Activated T-helper 2 cell treated with anti-CD3 and anti-CD28 coated beads, Interferon-gamma antibody, Interleukin-2, Interleukin-4, amounts not matched to agents 10 μg/mL and 5 μg/mL and 100 μg/mL, durations not matched to agents 14 hours and 24 hours and 36 hours (primary cell): Measurements from ENCODE around the gene CDHR1. TPM values are rescaled to one million over a fixed set of nuclear protein-coding genes. Genes with fewer than 3 reads are reported as not detected.

ENCODE experiments used
- DNase-seq: peaks from one replicate; pipeline ENCODE4 v3.0.0; 2021; ENCODE audit warnings: low spot score
- H3K27ac Mint-ChIP-seq: one replicate; pipeline ENCODE4 v1.8.0; 2021; ENCODE audit warnings: mixed read lengths
- H3K27me3 Mint-ChIP-seq: one replicate; pipeline ENCODE4 v1.8.0; 2021; ENCODE audit warnings: low read depth, mixed read lengths
- H3K36me3 Mint-ChIP-seq: one replicate; pipeline ENCODE4 v1.8.0; 2021; ENCODE audit warnings: low read depth, mixed read lengths
- H3K4me1 Mint-ChIP-seq: one replicate; pipeline ENCODE4 v1.8.0; 2021; ENCODE audit warnings: low read depth, mixed read lengths
- H3K4me3 Mint-ChIP-seq: one replicate; pipeline ENCODE4 v1.8.0; 2021; ENCODE audit warnings: low read depth, mild to moderate bottlenecking, moderate library complexity, mixed read lengths
- H3K9me3 Mint-ChIP-seq: one replicate; pipeline ENCODE4 v1.8.0; 2021; ENCODE audit warnings: mixed read lengths
- intact Hi-C: fragments of 100-400 bp; cut with micrococcal nuclease; formaldehyde crosslinking; loops from one replicate; pipeline ENCODE4 v1.15.1; 2023
- total RNA-seq: library from RNA; stranded (reverse); gene quantifications from 2 replicates; pipeline ENCODE4 v1.2.3, GENCODE V29; 2022

CDHR1 gene
- total RNA-seq, 1 donor from 2014 or later: 0.32 TPM

GRCh38 chr10:84232376-84232775 lies 38.0 kb downstream of the CDHR1 start:
- no peak overlapping the region for H3K27ac Mint-ChIP-seq
- no peak overlapping the region for H3K4me3 Mint-ChIP-seq
- no peaks in the 10 kb centered on the region for H3K9me3 Mint-ChIP-seq
- H3K27me3 Mint-ChIP-seq: no peaks in the 10 kb centered on the region
- intact Hi-C loops: no loop called here
- DNase-seq: no peak
- H3K4me1 Mint-ChIP-seq: no peaks in the 10 kb centered on the region
- no peaks in the 10 kb centered on the region for H3K36me3 Mint-ChIP-seq

GRCh38 chr10:84233940-84234339 lies 39.6 kb downstream of the CDHR1 start:
- peaks cover 4% of the 10 kb centered on the region for H3K27me3 Mint-ChIP-seq
- intact Hi-C loops: no loop called here
- H3K4me1 Mint-ChIP-seq: no peaks in the 10 kb centered on the region
- H3K36me3 Mint-ChIP-seq: no peaks in the 10 kb centered on the region
- no peaks in the 10 kb centered on the region for H3K9me3 Mint-ChIP-seq
- H3K4me3 Mint-ChIP-seq: no peak overlapping the region
- H3K27ac Mint-ChIP-seq: no peak overlapping the region
- DNase-seq: no peak

GRCh38 chr10:84234479-84234878 lies 40.1 kb downstream of the CDHR1 start:
- Mint-ChIP-seq H3K27me3 (peaks cover 6% of the 10 kb centered on the region), H3K4me1 (no peaks in the 10 kb centered on the region), H3K27ac (no peak overlapping the region), H3K4me3 (no peak overlapping the region), H3K9me3 (no peaks in the 10 kb centered on the region), H3K36me3 (no peaks in the 10 kb centered on the region)
- DNase-seq: no peak
- intact Hi-C loops: no loop called here

GRCh38 chr10:84235096-84235495 lies 40.8 kb downstream of the CDHR1 start:
- peaks cover 6% of the 10 kb centered on the region for H3K27me3 Mint-ChIP-seq
- H3K4me3 Mint-ChIP-seq: no peak overlapping the region
- H3K27ac Mint-ChIP-seq: no peak overlapping the region
- intact Hi-C loops: no loop called here
- no peaks in the 10 kb centered on the region for H3K9me3 Mint-ChIP-seq
- DNase-seq: no peak
- no peaks in the 10 kb centered on the region for H3K4me1 Mint-ChIP-seq
- H3K36me3 Mint-ChIP-seq: no peaks in the 10 kb centered on the region

- Mint-ChIP-seq H3K4me3 (no peak overlapping the region), H3K4me1 (no peaks in the 10 kb centered on the region), H3K36me3 (no peaks in the 10 kb centered on the region)
Observed at GRCh38 chr10:84236807-84237198, 42.5 kb downstream of the CDHR1 start.

GRCh38 chr10:84237199-84238051 lies 43.1 kb downstream of the CDHR1 start:
- DNase-seq: no peak
- no peaks in the 10 kb centered on the region for H3K9me3 Mint-ChIP-seq

More at GRCh38 chr10:84236807-84237198, 42.5 kb downstream of the CDHR1 start:
- no peak for DNase-seq
- Mint-ChIP-seq H3K9me3 (no peaks in the 10 kb centered on the region), H3K27ac (no peak overlapping the region), H3K27me3 (peaks cover 6% of the 10 kb centered on the region)
- intact Hi-C loops: no loop called here

GRCh38 chr10:84238909-84239308 lies 44.6 kb downstream of the CDHR1 start:
- Mint-ChIP-seq H3K27me3 (peaks cover 6% of the 10 kb centered on the region), H3K4me1 (no peaks in the 10 kb centered on the region), H3K36me3 (no peaks in the 10 kb centered on the region), H3K4me3 (no peak overlapping the region), H3K9me3 (no peaks in the 10 kb centered on the region), H3K27ac (no peak overlapping the region)
- intact Hi-C loops: no loop called here
- no peak for DNase-seq

More at GRCh38 chr10:84237199-84238051, 43.1 kb downstream of the CDHR1 start:
- Mint-ChIP-seq H3K36me3 (no peaks in the 10 kb centered on the region), H3K4me1 (no peaks in the 10 kb centered on the region), H3K27me3 (peaks cover 6% of the 10 kb centered on the region), H3K4me3 (no peak overlapping the region), H3K27ac (no peak overlapping the region)
- intact Hi-C loops: no loop called here

GRCh38 chr10:84241185-84241790 lies 47.0 kb downstream of the CDHR1 start, which contains the start of gene LRIT1:
Gene LRIT1 (minus strand): TSS chr10:84241546. CDS start chr10:84241439, 107 bp downstream.
- Mint-ChIP-seq H3K9me3 (no peaks in the 10 kb centered on the region), H3K27ac (no peak within 1 kb of the TSS), H3K36me3 (no peaks in the 10 kb centered on the region), H3K4me1 (no peaks in the 10 kb centered on the region), H3K4me3 (no peak within 1 kb of the TSS), H3K27me3 (peaks cover 6% of the 10 kb centered on the region)
- intact Hi-C loops: no loop called here
- DNase-seq: no peak

- DNase-seq: no peak
- Mint-ChIP-seq H3K4me3 (no peak overlapping the region), H3K36me3 (no peaks in the 10 kb centered on the region), H3K27me3 (peaks cover 2% of the 10 kb centered on the region), H3K4me1 (no peaks in the 10 kb centered on the region), H3K27ac (no peak overlapping the region), H3K9me3 (no peaks in the 10 kb centered on the region)
- intact Hi-C loops: no loop called here
Observed at GRCh38 chr10:84243759-84244158, 49.4 kb downstream of the CDHR1 start.

GRCh38 chr10:84244651-84245270 lies 50.4 kb downstream of the CDHR1 start, which contains the start of gene RGR:
Gene RGR (plus strand): TSS chr10:84245053. CDS start chr10:84245091, 38 bp downstream.
- Mint-ChIP-seq H3K9me3 (no peaks in the 10 kb centered on the region), H3K4me3 (no peak within 1 kb of the TSS), H3K36me3 (no peaks in the 10 kb centered on the region), H3K4me1 (no peaks in the 10 kb centered on the region), H3K27ac (no peak within 1 kb of the TSS), H3K27me3 (no peaks in the 10 kb centered on the region)
- no peak for DNase-seq
- intact Hi-C loops: no loop called here

GRCh38 chr10:84247496-84247895 lies 53.2 kb downstream of the CDHR1 start:
- no peaks in the 10 kb centered on the region for H3K4me1 Mint-ChIP-seq
- no peaks in the 10 kb centered on the region for H3K9me3 Mint-ChIP-seq
- no peaks in the 10 kb centered on the region for H3K36me3 Mint-ChIP-seq
- intact Hi-C loops: no loop called here
- DNase-seq: no peak
- H3K27ac Mint-ChIP-seq: no peak overlapping the region
- H3K27me3 Mint-ChIP-seq: no peaks in the 10 kb centered on the region
- no peak overlapping the region for H3K4me3 Mint-ChIP-seq

GRCh38 chr10:84248794-84249193 lies 54.5 kb downstream of the CDHR1 start:
- no peak overlapping the region for H3K4me3 Mint-ChIP-seq
- no peak for DNase-seq
- no peaks in the 10 kb centered on the region for H3K4me1 Mint-ChIP-seq
- no peaks in the 10 kb centered on the region for H3K36me3 Mint-ChIP-seq
- no peaks in the 10 kb centered on the region for H3K9me3 Mint-ChIP-seq
- no peaks in the 10 kb centered on the region for H3K27me3 Mint-ChIP-seq
- intact Hi-C loops: no loop called here
- H3K27ac Mint-ChIP-seq: no peak overlapping the region
